HEK293T (cell line): ENCODE results near the gene NFXL1.
A peak's percentile ranks its signal among the peaks of the same experiment; 100 is the strongest.

Source experiments
- CTCF ChIA-PET: fragments of 350-600 bp; formaldehyde crosslinking; extraction: SDS; loops from one replicate; lab custom pipeline; 2021; ENCODE audit warnings: antibody characterized with exemption, inconsistent platforms; lab: Yijun Ruan, JAX
- POLR2A ChIA-PET: fragments of 350-600 bp; formaldehyde crosslinking; extraction: SDS; loops from one replicate; lab custom pipeline; 2020; ENCODE audit warnings: antibody characterized with exemption, inconsistent platforms; lab: Yijun Ruan, JAX
- DNase-seq: peaks from one replicate; pipeline ENCODE4 v3.0.0; 2012; ENCODE audit warnings: mixed read lengths; ENCODE audit errors: extremely low spot score
- ARNT ChIP-seq: fragments of 450-650 bp; IDR thresholded peaks from 2 replicates; pipeline ENCODE4 v1.6.1; 2017; ENCODE audit warnings: mild to moderate bottlenecking
- BHLHE40 ChIP-seq: fragments of 450-650 bp; IDR thresholded peaks from 2 replicates; pipeline ENCODE4 v1.6.1; 2016; ENCODE audit warnings: mild to moderate bottlenecking, moderate library complexity, borderline replicate concordance
- CTBP1 ChIP-seq: fragments of 450-650 bp; IDR thresholded peaks from 2 replicates; pipeline ENCODE4 v1.6.1; 2016; ENCODE audit warnings: borderline replicate concordance
- ELF4 ChIP-seq: fragments of 450-650 bp; IDR thresholded peaks from 2 replicates; pipeline ENCODE4 v1.6.1; 2017; ENCODE audit warnings: antibody characterized with exemption
- FOXA1 ChIP-seq: fragments of 450-650 bp; IDR thresholded peaks from 2 replicates; pipeline ENCODE4 v1.6.1; 2016; ENCODE audit warnings: mild to moderate bottlenecking
- FOXK2 ChIP-seq: fragments of 450-650 bp; IDR thresholded peaks from 2 replicates; pipeline ENCODE4 v1.6.1; 2016; ENCODE audit warnings: mild to moderate bottlenecking
- FOXM1 ChIP-seq: fragments of 450-650 bp; IDR thresholded peaks from 2 replicates; pipeline ENCODE4 v1.6.1; 2017; ENCODE audit warnings: mild to moderate bottlenecking, borderline replicate concordance
- HDGF ChIP-seq: fragments of 450-650 bp; IDR thresholded peaks from 2 replicates; pipeline ENCODE4 v1.6.1; 2017; ENCODE audit warnings: antibody characterized with exemption, borderline replicate concordance
- L3MBTL2 ChIP-seq: fragments of 450-650 bp; conservative IDR thresholded peaks from 2 replicates; pipeline ENCODE4 v1.6.1; 2016; ENCODE audit warnings: mild to moderate bottlenecking
- LEF1 ChIP-seq: fragments of 450-650 bp; IDR thresholded peaks from 2 replicates; pipeline ENCODE4 v1.6.1; 2017; ENCODE audit warnings: mild to moderate bottlenecking, borderline replicate concordance
- NFRKB ChIP-seq: fragments of 450-650 bp; IDR thresholded peaks from 2 replicates; pipeline ENCODE4 v1.6.1; 2016; ENCODE audit warnings: mild to moderate bottlenecking, moderate library complexity
- SP1 ChIP-seq: fragments of 450-650 bp; IDR thresholded peaks from 2 replicates; pipeline ENCODE4 v1.6.1; 2017
- SUZ12 ChIP-seq: fragments of 450-650 bp; IDR thresholded peaks from 2 replicates; pipeline ENCODE4 v1.6.1; 2016; ENCODE audit warnings: mild to moderate bottlenecking
- TARDBP ChIP-seq: fragments of 450-650 bp; IDR thresholded peaks from 2 replicates; pipeline ENCODE4 v1.6.1; 2016
- ZNF384 ChIP-seq: fragments of 450-650 bp; IDR thresholded peaks from 2 replicates; pipeline ENCODE4 v1.6.1; 2016
- TF ChIP-seq, protein P1 (sequence below): fragments of 450-650 bp; IDR thresholded peaks from 2 replicates; pipeline ENCODE4 v1.6.1; 2016

The NFXL1 gene

DNA sequence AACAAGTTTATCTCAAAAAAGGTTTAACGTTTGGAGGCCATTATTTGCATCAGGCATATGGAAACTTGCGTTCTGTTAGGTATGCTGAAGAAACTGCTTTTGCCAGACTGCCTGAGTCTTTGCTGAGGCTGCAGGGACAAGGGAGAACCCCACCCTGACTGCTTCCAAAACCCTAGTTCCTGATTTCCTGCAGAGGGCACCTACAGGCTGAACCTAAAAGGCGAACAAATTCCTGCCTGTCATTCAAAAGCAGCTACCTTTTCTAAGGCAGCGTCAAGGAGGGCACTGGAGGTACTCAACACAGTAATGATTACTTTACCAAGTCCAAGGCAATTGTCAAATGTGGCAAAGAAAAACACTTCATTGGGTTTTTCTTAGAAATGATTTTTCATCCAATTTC lies 75.9 kb downstream of the NFXL1 start:
- POLR2A ChIA-PET: no interaction called here
- no peak for DNase-seq
- CTCF ChIA-PET: no interaction called here

DNA sequence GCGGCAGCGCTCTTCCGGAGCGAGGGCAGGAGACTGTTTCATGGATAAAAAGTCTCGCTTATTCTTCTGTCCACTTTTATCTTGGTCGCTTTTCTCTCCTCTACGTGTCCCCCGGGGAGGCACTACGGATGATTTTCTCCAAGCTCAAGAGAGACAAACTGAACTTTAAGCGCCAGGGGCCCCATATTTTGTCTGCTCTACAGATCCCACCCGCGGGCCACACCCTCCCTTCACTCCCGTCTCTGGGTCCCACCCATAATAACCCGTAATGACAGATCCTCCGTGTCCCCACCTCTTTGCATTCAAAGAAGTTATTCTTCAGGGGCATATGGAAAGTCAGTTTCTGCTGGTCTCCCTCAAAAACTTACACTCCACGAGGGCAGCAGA lies 76.5 kb downstream of the NFXL1 start, which contains the start of gene CORIN:
TSS of gene CORIN (minus strand) at position 160 of the 387 bp plus-strand sequence. CDS start at position 42, 118 bp downstream.
- DNase-seq: no peak
- no peak for TF ChIP-seq TARDBP
- POLR2A ChIA-PET: interaction anchor here (1.6 kb wide), 1 partner anchor 76 kb away, joined by 5 read pairs; the partner anchor contains the start of gene NFXL1
- CTCF ChIA-PET: interaction anchor here (1.9 to 2.0 kb wide), 2 partner anchors 10 to 133 kb away, joined by 7 to 20 read pairs; no protein-coding TSS in a partner anchor

More for the DNA sequence above, 75.9 kb downstream of the NFXL1 start:
- no peak for TF ChIP-seq HDGF
- TF ChIP-seq, protein P1, sequence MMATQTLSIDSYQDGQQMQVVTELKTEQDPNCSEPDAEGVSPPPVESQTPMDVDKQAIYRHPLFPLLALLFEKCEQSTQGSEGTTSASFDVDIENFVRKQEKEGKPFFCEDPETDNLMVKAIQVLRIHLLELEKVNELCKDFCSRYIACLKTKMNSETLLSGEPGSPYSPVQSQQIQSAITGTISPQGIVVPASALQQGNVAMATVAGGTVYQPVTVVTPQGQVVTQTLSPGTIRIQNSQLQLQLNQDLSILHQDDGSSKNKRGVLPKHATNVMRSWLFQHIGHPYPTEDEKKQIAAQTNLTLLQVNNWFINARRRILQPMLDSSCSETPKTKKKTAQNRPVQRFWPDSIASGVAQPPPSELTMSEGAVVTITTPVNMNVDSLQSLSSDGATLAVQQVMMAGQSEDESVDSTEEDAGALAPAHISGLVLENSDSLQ: peak; percentile 63

GRCh38 chr4:47837094-47837907 lies 77.1 kb downstream of the NFXL1 start:
- ChIA-PET POLR2A (interaction anchor here (1.6 kb wide), 1 partner anchor 77 kb away, joined by 5 read pairs; the partner anchor contains the start of gene NFXL1), CTCF (interaction anchor here (0.5 to 2.0 kb wide), 13 partner anchors 11 to 168 kb away, joined by 3 to 20 read pairs (median 3); no protein-coding TSS in a partner anchor)
- TF ChIP-seq FOXM1 (no peak), FOXA1 (no peak), L3MBTL2 (no peak), BHLHE40 (no peak)
- TF ChIP-seq, protein P1: no peak
- DNase-seq: peak; percentile 32

DNA sequence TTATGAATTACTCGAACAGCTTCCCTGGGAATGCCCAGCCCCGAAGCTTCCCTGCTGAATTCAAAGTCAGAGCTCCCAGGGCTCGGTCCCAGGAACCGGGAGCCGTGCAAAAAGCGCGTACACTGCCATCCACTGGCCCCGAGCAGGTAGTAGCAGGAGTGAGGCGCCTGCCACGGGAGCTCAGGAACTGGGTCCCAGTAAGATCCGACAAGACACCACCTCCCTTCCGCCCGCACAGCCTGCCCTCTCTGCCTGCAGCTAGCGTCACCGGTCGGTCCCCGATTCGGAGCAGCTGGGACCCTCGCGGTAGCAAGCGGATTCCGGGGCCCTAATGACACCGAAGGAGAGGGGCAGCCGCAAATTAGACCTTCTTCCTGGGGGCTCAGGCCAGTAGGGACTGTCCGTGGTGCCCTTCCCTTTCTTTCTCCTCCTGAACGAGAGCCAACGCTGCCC lies 77.7 kb downstream of the NFXL1 start:
- ChIA-PET CTCF (interaction anchor here (0.5 to 2.0 kb wide), 13 partner anchors 10 to 167 kb away, joined by 3 to 20 read pairs (median 3); no protein-coding TSS in a partner anchor), POLR2A (interaction anchor here (1.6 kb wide), 1 partner anchor 78 kb away, joined by 5 read pairs; the partner anchor contains the start of gene NFXL1)
- TF ChIP-seq CTBP1 (no peak), ZNF384 (no peak), ELF4 (no peak), L3MBTL2 (no peak), NFRKB (no peak), FOXM1 (no peak), LEF1 (no peak), FOXA1 (no peak)
- peak; percentile 73 for DNase-seq

DNA sequence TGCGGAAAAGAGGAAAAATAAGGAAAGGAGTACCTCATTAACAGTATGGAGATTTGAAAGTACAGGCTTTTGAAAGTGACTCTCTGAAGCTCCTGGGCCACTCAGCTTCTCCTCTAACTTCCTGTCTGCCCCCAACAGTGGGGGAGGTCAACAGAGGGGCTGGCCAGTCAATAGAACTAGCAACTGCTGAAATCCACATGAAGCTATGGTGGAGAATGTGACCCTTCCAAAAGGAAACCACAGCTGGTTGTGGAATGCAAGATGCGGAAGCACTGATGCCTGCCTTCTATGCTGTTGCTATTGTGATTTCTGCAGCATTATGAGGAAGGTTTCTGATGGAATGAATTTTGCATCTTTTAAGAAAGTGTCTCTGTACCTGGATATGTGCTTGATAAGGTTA lies 78.9 kb downstream of the NFXL1 start:
- TF ChIP-seq L3MBTL2: no peak
- no peak for TF ChIP-seq ARNT
- TF ChIP-seq BHLHE40: no peak
- TF ChIP-seq SP1: no peak
- TF ChIP-seq FOXK2: no peak
- TF ChIP-seq LEF1: no peak
- no peak for TF ChIP-seq ZNF384
- no peak for TF ChIP-seq SUZ12
- TF ChIP-seq, protein P1: no peak
- DNase-seq: no peak
- ChIA-PET CTCF (interaction anchor here (1.5 kb wide), 1 partner anchor 9 kb away, joined by 4 read pairs; no protein-coding TSS in a partner anchor), POLR2A (no interaction called here)

DNA sequence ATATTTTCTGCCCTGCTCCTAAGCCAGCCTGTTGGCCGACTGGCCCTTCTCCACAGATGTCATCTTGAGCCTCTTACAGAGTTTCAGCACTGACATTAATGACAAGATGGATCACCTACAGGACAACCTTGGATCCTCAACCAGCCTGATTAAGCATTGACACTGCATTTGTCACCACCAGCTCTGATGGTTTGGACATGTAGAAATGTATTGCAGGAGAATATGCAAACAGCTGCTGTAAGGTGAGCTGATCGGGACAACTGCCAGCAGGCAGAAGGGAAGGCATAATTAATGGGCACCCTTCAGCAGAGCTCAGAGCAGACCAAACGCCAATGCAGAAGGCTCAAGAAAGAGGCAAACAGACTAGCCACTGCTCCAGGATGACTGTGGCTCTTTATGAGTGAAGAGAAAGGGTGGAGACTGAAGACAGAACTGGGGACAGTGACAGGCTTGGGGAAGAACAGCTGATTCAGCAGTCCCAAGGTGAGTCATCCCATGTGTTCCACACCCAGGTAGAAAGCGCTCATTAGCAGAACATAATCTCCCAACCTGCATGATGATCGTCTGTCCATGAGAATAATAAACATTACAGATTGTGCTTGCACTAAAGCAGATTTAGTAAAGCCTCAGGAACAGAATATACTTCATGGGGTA lies 83.2 kb downstream of the NFXL1 start:
- POLR2A ChIA-PET: no interaction called here
- no peak for DNase-seq
- CTCF ChIA-PET: interaction anchor here (1.1 kb wide), 1 partner anchor 103 kb away, joined by 3 read pairs; no protein-coding TSS in a partner anchor
- TF ChIP-seq NFRKB: no peak
- no peak for TF ChIP-seq TARDBP
- TF ChIP-seq, protein P1: no peak
- TF ChIP-seq FOXA1: no peak
- no peak for TF ChIP-seq FOXK2
- no peak for TF ChIP-seq ARNT
- TF ChIP-seq LEF1: no peak
- TF ChIP-seq L3MBTL2: no peak
- no peak for TF ChIP-seq ELF4
- no peak for TF ChIP-seq FOXM1
- TF ChIP-seq BHLHE40: no peak
- no peak for TF ChIP-seq SP1
- TF ChIP-seq HDGF: no peak
- TF ChIP-seq ZNF384: no peak
- no peak for TF ChIP-seq SUZ12
- TF ChIP-seq CTBP1: no peak
